GM12878 (cell line): Measurements from ENCODE around the gene HES7. TPM values are rescaled to one million over a fixed set of nuclear protein-coding genes. Genes with fewer than 3 reads are reported as not detected.

ENCODE experiments used
- BRCA1 ChIP-seq: IDR thresholded peaks from 2 replicates; pipeline ENCODE4 v1.6.1; 2011; ENCODE audit warnings: low read depth, low read length, improper control_type of control experiment
- CHD2 ChIP-seq: IDR thresholded peaks from 2 replicates; pipeline ENCODE4 v1.6.1; 2011; ENCODE audit warnings: low read depth, low read length, improper control_type of control experiment, borderline replicate concordance
- E4F1 ChIP-seq: fragments of 450-650 bp; IDR thresholded peaks from 2 replicates; pipeline ENCODE4 v1.6.1; 2018; ENCODE audit warnings: borderline replicate concordance, mild to moderate bottlenecking; ENCODE audit not compliant: partially characterized antibody
- ELK1 ChIP-seq: IDR thresholded peaks from 2 replicates; pipeline ENCODE4 v1.6.1; 2012; ENCODE audit warnings: low read depth, low read length, improper control_type of control experiment
- FOXK2 ChIP-seq: fragments of 450-650 bp; IDR thresholded peaks from 2 replicates; pipeline ENCODE4 v1.6.1; 2017; ENCODE audit warnings: mild to moderate bottlenecking, moderate library complexity
- JUND ChIP-seq: IDR thresholded peaks from 2 replicates; pipeline ENCODE4 v1.6.1; 2012; ENCODE audit warnings: low read depth, mild to moderate bottlenecking, low read length, improper control_type of control experiment, moderate library complexity
- KLF5 ChIP-seq: fragments of 450-650 bp; IDR thresholded peaks from 2 replicates; pipeline ENCODE4 v1.6.1; 2014; ENCODE audit warnings: mild to moderate bottlenecking; ENCODE audit not compliant: partially characterized antibody
- MTA2 ChIP-seq: fragments of 450-650 bp; IDR thresholded peaks from 2 replicates; pipeline ENCODE4 v1.6.1; 2016; ENCODE audit warnings: low read depth, mild to moderate bottlenecking, moderate library complexity
- MTA3 ChIP-seq: IDR thresholded peaks from 2 replicates; pipeline ENCODE4 v1.6.1; 2012; ENCODE audit warnings: low read length, inconsistent platforms, borderline replicate concordance
- NR2C2 ChIP-seq: IDR thresholded peaks from 2 replicates; pipeline ENCODE4 v1.6.1; 2011; ENCODE audit warnings: borderline replicate concordance, low read depth; ENCODE audit not compliant: control insufficient read depth, insufficient read length
- NR2F1 ChIP-seq: fragments of 450-650 bp; conservative IDR thresholded peaks from 2 replicates; pipeline ENCODE4 v1.6.1; 2017; ENCODE audit warnings: mild to moderate bottlenecking
- PKNOX1 ChIP-seq: fragments of 450-650 bp; IDR thresholded peaks from 2 replicates; pipeline ENCODE4 v1.6.1; 2016; ENCODE audit warnings: mild to moderate bottlenecking
- POLR2AphosphoS2 ChIP-seq: IDR thresholded peaks from 2 replicates; pipeline ENCODE4 v1.6.1; 2011; ENCODE audit warnings: low read depth, mild to moderate bottlenecking, low read length, improper control_type of control experiment, moderate library complexity
- RELA ChIP-seq: fragments of 450-650 bp; IDR thresholded peaks from 2 replicates; pipeline ENCODE4 v1.8.0; 2014; ENCODE audit warnings: borderline replicate concordance; ENCODE audit not compliant: partially characterized antibody
- SMARCA5 ChIP-seq: fragments of 450-650 bp; IDR thresholded peaks from 2 replicates; pipeline ENCODE4 v1.6.1; 2017; ENCODE audit warnings: mild to moderate bottlenecking
- SRF ChIP-seq, 2 experiments: IDR thresholded peaks; 2 replicates each; pipeline ENCODE4 v1.6.1; 2011; ENCODE audit warnings: low read depth in 2 of 2, low read length in 2 of 2, mild to moderate bottlenecking in 1 of 2, moderate library complexity in 1 of 2
- SUZ12 ChIP-seq: fragments of 200-600 bp; sonication (generic); IDR thresholded peaks from one replicate; pipeline ENCODE4 v1.6.1; 2018; ENCODE audit warnings: antibody characterized with exemption, mild to moderate bottlenecking; ENCODE audit not compliant: unreplicated experiment
- TAF1 ChIP-seq: IDR thresholded peaks from 2 replicates; pipeline ENCODE4 v1.6.1; 2011; ENCODE audit warnings: mild to moderate bottlenecking, low read depth, low read length, borderline replicate concordance
- USF1 ChIP-seq: IDR thresholded peaks from 2 replicates; pipeline ENCODE4 v1.6.1; 2011; ENCODE audit warnings: borderline replicate concordance, low read depth, mild to moderate bottlenecking, moderate library complexity, mixed read lengths, low read length; ENCODE audit not compliant: insufficient read depth; ENCODE audit errors: extremely low read length
- ZNF274 ChIP-seq: IDR thresholded peaks from one replicate; pipeline ENCODE4 v1.8.0; 2011; ENCODE audit not compliant: insufficient read length, insufficient read depth
- ZSCAN29 ChIP-seq: fragments of 450-650 bp; IDR thresholded peaks from 2 replicates; pipeline ENCODE4 v1.6.1; 2017; ENCODE audit warnings: mild to moderate bottlenecking, moderate library complexity
- ZZZ3 ChIP-seq: IDR thresholded peaks from 2 replicates; pipeline ENCODE4 v1.6.1; 2011; ENCODE audit warnings: low read depth; ENCODE audit not compliant: control insufficient read depth, insufficient read length
- polyA plus RNA-seq, 11 experiments: library from polyadenylated mRNA; depleted of rRNA in 4 of 11; unstranded in 6 of 11; stranded (reverse) in 5 of 11; fragments of >200 nt; fragmentation: Nextera tagmentation in 4 of 11; fragmentation: Illumina TruSeq in 1 of 11; extraction: Ambion mirVana in 4 of 11; extraction: Trizol in 1 of 11; gene quantifications; 1 replicate in 1 of 11; 2 replicates in 10 of 11; pipeline versions ENCODE4 v1.2.1 to v1.2.3, GENCODE V29; 2011 to 2016; ENCODE audit warnings: inconsistent platforms in 2 of 11, missing spikeins in 2 of 11, low read depth in 1 of 11
- total RNA-seq, 4 experiments: library from RNA; depleted of rRNA in 3 of 4; stranded (reverse); fragments of >200 nt in 3 of 4; fragmentation: Illumina TruSeq in 1 of 4; extraction: Trizol in 1 of 4; gene quantifications; 2 replicates each; pipeline versions ENCODE4 v1.2.1 to v1.2.3, GENCODE V29; 2013 to 2021
- TF ChIP-seq, protein P1 (sequence below): IDR thresholded peaks from 2 replicates; pipeline ENCODE4 v1.6.1; 2012; ENCODE audit warnings: low read depth, low read length, improper control_type of control experiment

Gene HES7
- total and polyA plus RNA-seq, 10 of the 15 experiments (the other 5 are each of a cell fraction or from before 2014, with no cell fraction given): 0.07 to 1.3 (median 0.63) TPM; not detected in 4

GRCh38 chr17:8120520-8121406, 3.1 kb downstream of the HES7 start (continued):
- TF ChIP-seq NR2C2 (no peak), ZNF274 (no peak), E4F1 (no peak), KLF5 (no peak), ZSCAN29 (peak; percentile 88), TAF1 (no peak), FOXK2 (no peak), POLR2AphosphoS2 (no peak), SUZ12 (no peak), SRF (IDR thresholded peaks at IDR 0.05; ENCODE audit: low read depth in 2 of 2, low read length in 2 of 2) (no peak), MTA2 (no peak; the same call in 1 of the 2 replicates), PKNOX1 (no peak), CHD2 (no peak), ELK1 (no peak), NR2F1 (no peak; the same call in 1 of the 2 replicates), SMARCA5 (peak; percentile 13; the same call in 1 of the 2 replicates), RELA (peak; percentile 27), USF1 (no peak), BRCA1 (no peak), MTA3 (no peak), JUND (no peak), ZZZ3 (no peak)
- TF ChIP-seq, protein P1, sequence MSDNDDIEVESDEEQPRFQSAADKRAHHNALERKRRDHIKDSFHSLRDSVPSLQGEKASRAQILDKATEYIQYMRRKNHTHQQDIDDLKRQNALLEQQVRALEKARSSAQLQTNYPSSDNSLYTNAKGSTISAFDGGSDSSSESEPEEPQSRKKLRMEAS: no peak; the same call in 1 of the 2 replicates
